NCI-H526 treated with DMSO at 0.1 percent for 48 hours (cell line): ENCODE data around the gene PPDPF.
A peak's percentile ranks its signal among the peaks of the same experiment; 100 is the strongest.
"Not testable (repeated sequence)": the region's sequence is repeated elsewhere in the genome, so short reads cannot be mapped to it uniquely, and the experiment has no call there.

ENCODE experiments used
- DNase-seq: peaks from one replicate; lab custom pipeline; 2025; lab: John Stamatoyannopoulos, UW

The PPDPF gene

GRCh38 chr20:63565021-63565698 is 44.6 kb downstream of the PPDPF start:
- DNase-seq: no peak

- no peak for DNase-seq
Observed at GRCh38 chr20:63565699-63566335, 45.3 kb downstream of the PPDPF start.

- DNase-seq: peak; percentile 20
Observed at GRCh38 chr20:63566395-63567135, 46.0 kb downstream of the PPDPF start.

- DNase-seq: no peak
Observed at GRCh38 chr20:63567136-63567385, 46.5 kb downstream of the PPDPF start.

- DNase-seq: no peak
Observed at GRCh38 chr20:63567386-63568169, 47.0 kb downstream of the PPDPF start.

GRCh38 chr20:63568170-63568981 is 47.8 kb downstream of the PPDPF start:
- no peak for DNase-seq

GRCh38 chr20:63568986-63569949 is 48.7 kb downstream of the PPDPF start:
- no peak for DNase-seq

- DNase-seq: no peak
Observed at GRCh38 chr20:63570281-63571086, 49.9 kb downstream of the PPDPF start.

GRCh38 chr20:63571087-63571478 is 50.5 kb downstream of the PPDPF start:
- DNase-seq: not testable (repeated sequence)
